GM23338 (cell line): ENCODE results near the gene GSG1L. TPM values are rescaled to one million over a fixed set of nuclear protein-coding genes. Genes with fewer than 3 reads are reported as not detected.
A peak's percentile ranks its signal among the peaks of the same experiment; 100 is the strongest.

Source experiments
- ATAC-seq: fragments of 200-7000 bp; cut with Tn5 transposase; 3 replicates; pipeline ENCODE4 v1.9.1; 2020
- DNase-seq: peaks from one replicate; pipeline ENCODE4 v3.0.0-alpha.2; 2015; ENCODE audit warnings: low spot score
- H2AFZ ChIP-seq: fragments of 200-600 bp; sonication (generic); 2 replicates; pipeline ENCODE4 v1.8.0; 2016; ENCODE audit warnings: antibody characterized with exemption, mild to moderate bottlenecking, moderate library complexity
- H3F3A ChIP-seq: fragments of 200-600 bp; sonication (generic); replicated peaks from 2 replicates; pipeline ENCODE4 v1.8.0; 2017; ENCODE audit warnings: antibody characterized with exemption, mixed run types, low read depth
- H3K27ac ChIP-seq: fragments of 200-600 bp; sonication (generic); 2 replicates; pipeline ENCODE4 v1.6.1; 2016; ENCODE audit warnings: low read depth
- H3K27me3 ChIP-seq: fragments of 200-600 bp; sonication (generic); 2 replicates; pipeline ENCODE4 v1.8.0; 2016; ENCODE audit warnings: mild to moderate bottlenecking, mixed run types, moderate library complexity; ENCODE audit not compliant: insufficient read depth
- H3K36me3 ChIP-seq: fragments of 200-600 bp; sonication (generic); 2 replicates; pipeline ENCODE4 v1.8.0; 2016; ENCODE audit warnings: mild to moderate bottlenecking; ENCODE audit not compliant: insufficient read depth
- H3K4me1 ChIP-seq: fragments of 200-600 bp; sonication (generic); 2 replicates; pipeline ENCODE4 v1.8.0; 2016; ENCODE audit warnings: mild to moderate bottlenecking, moderate library complexity; ENCODE audit not compliant: insufficient read depth
- H3K4me2 ChIP-seq: fragments of 200-600 bp; sonication (generic); 2 replicates; pipeline ENCODE4 v1.7.1; 2017; ENCODE audit warnings: mixed run types
- H3K4me3 ChIP-seq: fragments of 200-600 bp; sonication (generic); 2 replicates; pipeline ENCODE4 v1.6.1; 2016; ENCODE audit warnings: mixed run types
- H3K79me2 ChIP-seq: fragments of 200-600 bp; sonication (generic); replicated peaks from 2 replicates; pipeline ENCODE4 v1.8.0; 2017; ENCODE audit warnings: mild to moderate bottlenecking; ENCODE audit not compliant: insufficient read depth
- H3K9me2 ChIP-seq: fragments of 200-600 bp; sonication (generic); 2 replicates; pipeline ENCODE4 v1.8.0; 2017; ENCODE audit not compliant: insufficient read depth
- H4K20me1 ChIP-seq: fragments of 200-600 bp; sonication (generic); replicated peaks from 2 replicates; pipeline ENCODE4 v1.8.0; 2017; ENCODE audit warnings: mild to moderate bottlenecking; ENCODE audit not compliant: insufficient read depth
- H3K27ac Mint-ChIP-seq: 2 replicates; pipeline ENCODE4 v1.8.0; 2020; ENCODE audit warnings: inconsistent platforms, mild to moderate bottlenecking, moderate library complexity, mixed read lengths
- H3K27me3 Mint-ChIP-seq: 3 replicates; pipeline ENCODE4 v1.8.0; 2022; ENCODE audit warnings: low read depth, mild to moderate bottlenecking, moderate library complexity, mixed read lengths, inconsistent platforms; ENCODE audit not compliant: insufficient read depth, poor library complexity
- H3K36me3 Mint-ChIP-seq: 3 replicates; pipeline ENCODE4 v1.8.0; 2021; ENCODE audit warnings: low read depth, mild to moderate bottlenecking, inconsistent platforms, moderate library complexity, mixed read lengths
- H3K4me1 Mint-ChIP-seq: 3 replicates; pipeline ENCODE4 v1.8.0; 2020; ENCODE audit warnings: mild to moderate bottlenecking, inconsistent platforms, mixed read lengths
- H3K4me3 Mint-ChIP-seq: 3 replicates; pipeline ENCODE4 v1.8.0; 2021; ENCODE audit warnings: moderate library complexity, mild to moderate bottlenecking, inconsistent platforms, mixed read lengths
- H3K9me3 Mint-ChIP-seq: 3 replicates; pipeline ENCODE4 v1.8.0; 2020; ENCODE audit warnings: moderate library complexity, mild to moderate bottlenecking, inconsistent platforms, mixed read lengths
- ETS1 ChIP-seq: IDR thresholded peaks from 2 replicates; pipeline ENCODE4 v1.6.1; 2016; ENCODE audit warnings: antibody characterized with exemption
- EZH2phosphoT487 ChIP-seq: fragments of 200-600 bp; sonication (generic); IDR thresholded peaks from one replicate; pipeline ENCODE4 v1.8.1; 2018; ENCODE audit warnings: antibody characterized with exemption; ENCODE audit not compliant: unreplicated experiment
- JUNB ChIP-seq: IDR thresholded peaks from one replicate; pipeline ENCODE4 v1.6.1; 2016; ENCODE audit warnings: antibody characterized with exemption; ENCODE audit not compliant: unreplicated experiment
- POLR2AphosphoS5 ChIP-seq: IDR thresholded peaks from 2 replicates; pipeline ENCODE4 v1.6.1; 2016; ENCODE audit warnings: antibody characterized with exemption, low read depth
- STAT1 ChIP-seq: IDR thresholded peaks from one replicate; pipeline ENCODE4 v1.6.1; 2016; ENCODE audit warnings: antibody characterized with exemption; ENCODE audit not compliant: unreplicated experiment
- ZNF114 ChIP-seq: fragments of 250-450 bp; sonication (Bioruptor Pico); IDR thresholded peaks from 2 replicates; pipeline ENCODE4 v1.5.0; 2020; ENCODE audit warnings: mild to moderate bottlenecking, moderate library complexity
- polyA plus RNA-seq: library from polyadenylated mRNA; unstranded; fragments of >200 nt; fragmentation: Nextera tagmentation; extraction: Ambion mirVana; gene quantifications from 2 replicates; pipeline ENCODE4 v1.2.1, GENCODE V29; 2016
- total RNA-seq: library from RNA; depleted of rRNA; stranded (reverse); fragments of >200 nt; shearing (Covaris generic); gene quantifications from 2 replicates; pipeline ENCODE4 v1.2.3, GENCODE V29; 2014
- TF ChIP-seq, protein P1 (sequence below): fragments of 250-450 bp; sonication (Bioruptor Pico); IDR thresholded peaks from 2 replicates; pipeline ENCODE4 v1.5.0; 2020; ENCODE audit warnings: mild to moderate bottlenecking, moderate library complexity
- TF ChIP-seq, protein P2 (sequence below): IDR thresholded peaks from one replicate; pipeline ENCODE4 v1.6.1; 2018; ENCODE audit warnings: antibody characterized with exemption; ENCODE audit not compliant: unreplicated experiment
- TF ChIP-seq, protein P3 (sequence below), 2 experiments: fragments of 200-600 bp in 1 of 2; sonication (generic) in 1 of 2; conservative IDR thresholded peaks; 2 replicates each; pipeline versions ENCODE4 v1.5.1 to v1.6.1; 2016 to 2017; ENCODE audit warnings: antibody characterized with exemption in 2 of 2, low read depth in 2 of 2, mild to moderate bottlenecking in 2 of 2, moderate library complexity in 1 of 2

Gene GSG1L
- total and polyA plus RNA-seq, 2 experiments from 2014 or later = 0.36 to 0.63 TPM

GRCh38 chr16:27853651-27854050 is 209.9 kb downstream of the GSG1L start:
- ATAC-seq (no peak), DNase-seq (no peak)
- H3F3A ChIP-seq = no peaks in the 10 kb centered on the region
- H4K20me1 ChIP-seq = no peaks in the 10 kb centered on the region
- H2AFZ ChIP-seq = 0 out of 2 replicates have a peak overlapping the region, but pooled peaks have one; percentile 69
- no peak overlapping the region for H3K4me3 Mint-ChIP-seq
- H3K4me2 ChIP-seq = no peak overlapping the region
- H3K36me3 ChIP-seq = no peaks in the 10 kb centered on the region
- no peaks in the 10 kb centered on the region for H3K9me2 ChIP-seq
- H3K9me3 Mint-ChIP-seq = no peaks in the 10 kb centered on the region; the same call in 1 of the 3 replicates
- H3K79me2 ChIP-seq = no peaks in the 10 kb centered on the region
- H3K4me1 ChIP-seq = peaks cover 9% of the 10 kb centered on the region; the same call in 1 of the 2 replicates
- H3K27me3 Mint-ChIP-seq = peaks cover 10% of the 10 kb centered on the region
- H3K27ac Mint-ChIP-seq = no peak overlapping the region
- H3K36me3 Mint-ChIP-seq = no peaks in the 10 kb centered on the region; the same call in 2 of the 3 replicates
- H3K4me1 Mint-ChIP-seq = peaks cover 12% of the 10 kb centered on the region
- TF ChIP-seq, protein P1, sequence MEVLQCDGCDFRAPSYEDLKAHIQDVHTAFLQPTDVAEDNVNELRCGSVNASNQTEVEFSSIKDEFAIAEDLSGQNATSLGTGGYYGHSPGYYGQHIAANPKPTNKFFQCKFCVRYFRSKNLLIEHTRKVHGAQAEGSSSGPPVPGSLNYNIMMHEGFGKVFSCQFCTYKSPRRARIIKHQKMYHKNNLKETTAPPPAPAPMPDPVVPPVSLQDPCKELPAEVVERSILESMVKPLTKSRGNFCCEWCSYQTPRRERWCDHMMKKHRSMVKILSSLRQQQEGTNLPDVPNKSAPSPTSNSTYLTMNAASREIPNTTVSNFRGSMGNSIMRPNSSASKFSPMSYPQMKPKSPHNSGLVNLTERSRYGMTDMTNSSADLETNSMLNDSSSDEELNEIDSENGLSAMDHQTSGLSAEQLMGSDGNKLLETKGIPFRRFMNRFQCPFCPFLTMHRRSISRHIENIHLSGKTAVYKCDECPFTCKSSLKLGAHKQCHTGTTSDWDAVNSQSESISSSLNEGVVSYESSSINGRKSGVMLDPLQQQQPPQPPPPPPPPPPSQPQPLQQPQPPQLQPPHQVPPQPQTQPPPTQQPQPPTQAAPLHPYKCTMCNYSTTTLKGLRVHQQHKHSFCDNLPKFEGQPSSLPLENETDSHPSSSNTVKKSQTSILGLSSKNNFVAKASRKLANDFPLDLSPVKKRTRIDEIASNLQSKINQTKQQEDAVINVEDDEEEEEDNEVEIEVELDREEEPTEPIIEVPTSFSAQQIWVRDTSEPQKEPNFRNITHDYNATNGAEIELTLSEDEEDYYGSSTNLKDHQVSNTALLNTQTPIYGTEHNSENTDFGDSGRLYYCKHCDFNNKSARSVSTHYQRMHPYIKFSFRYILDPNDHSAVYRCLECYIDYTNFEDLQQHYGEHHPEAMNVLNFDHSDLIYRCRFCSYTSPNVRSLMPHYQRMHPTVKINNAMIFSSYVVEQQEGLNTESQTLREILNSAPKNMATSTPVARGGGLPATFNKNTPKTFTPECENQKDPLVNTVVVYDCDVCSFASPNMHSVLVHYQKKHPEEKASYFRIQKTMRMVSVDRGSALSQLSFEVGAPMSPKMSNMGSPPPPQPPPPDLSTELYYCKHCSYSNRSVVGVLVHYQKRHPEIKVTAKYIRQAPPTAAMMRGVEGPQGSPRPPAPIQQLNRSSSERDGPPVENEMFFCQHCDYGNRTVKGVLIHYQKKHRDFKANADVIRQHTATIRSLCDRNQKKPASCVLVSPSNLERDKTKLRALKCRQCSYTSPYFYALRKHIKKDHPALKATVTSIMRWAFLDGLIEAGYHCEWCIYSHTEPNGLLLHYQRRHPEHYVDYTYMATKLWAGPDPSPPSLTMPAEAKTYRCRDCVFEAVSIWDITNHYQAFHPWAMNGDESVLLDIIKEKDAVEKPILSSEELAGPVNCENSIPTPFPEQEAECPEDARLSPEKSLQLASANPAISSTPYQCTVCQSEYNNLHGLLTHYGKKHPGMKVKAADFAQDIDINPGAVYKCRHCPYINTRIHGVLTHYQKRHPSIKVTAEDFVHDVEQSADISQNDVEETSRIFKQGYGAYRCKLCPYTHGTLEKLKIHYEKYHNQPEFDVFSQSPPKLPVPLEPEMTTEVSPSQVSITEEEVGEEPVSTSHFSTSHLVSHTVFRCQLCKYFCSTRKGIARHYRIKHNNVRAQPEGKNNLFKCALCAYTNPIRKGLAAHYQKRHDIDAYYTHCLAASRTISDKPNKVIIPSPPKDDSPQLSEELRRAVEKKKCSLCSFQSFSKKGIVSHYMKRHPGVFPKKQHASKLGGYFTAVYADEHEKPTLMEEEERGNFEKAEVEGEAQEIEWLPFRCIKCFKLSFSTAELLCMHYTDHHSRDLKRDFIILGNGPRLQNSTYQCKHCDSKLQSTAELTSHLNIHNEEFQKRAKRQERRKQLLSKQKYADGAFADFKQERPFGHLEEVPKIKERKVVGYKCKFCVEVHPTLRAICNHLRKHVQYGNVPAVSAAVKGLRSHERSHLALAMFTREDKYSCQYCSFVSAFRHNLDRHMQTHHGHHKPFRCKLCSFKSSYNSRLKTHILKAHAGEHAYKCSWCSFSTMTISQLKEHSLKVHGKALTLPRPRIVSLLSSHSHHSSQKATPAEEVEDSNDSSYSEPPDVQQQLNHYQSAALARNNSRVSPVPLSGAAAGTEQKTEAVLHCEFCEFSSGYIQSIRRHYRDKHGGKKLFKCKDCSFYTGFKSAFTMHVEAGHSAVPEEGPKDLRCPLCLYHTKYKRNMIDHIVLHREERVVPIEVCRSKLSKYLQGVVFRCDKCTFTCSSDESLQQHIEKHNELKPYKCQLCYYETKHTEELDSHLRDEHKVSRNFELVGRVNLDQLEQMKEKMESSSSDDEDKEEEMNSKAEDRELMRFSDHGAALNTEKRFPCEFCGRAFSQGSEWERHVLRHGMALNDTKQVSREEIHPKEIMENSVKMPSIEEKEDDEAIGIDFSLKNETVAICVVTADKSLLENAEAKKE (CRISPR knock-in tag) = no peak
- no peak for TF ChIP-seq STAT1
- no peak for TF ChIP-seq POLR2AphosphoS5
- H3K27me3 ChIP-seq = no peaks in the 10 kb centered on the region
- no peak overlapping the region for H3K4me3 ChIP-seq
- no peak overlapping the region for H3K27ac ChIP-seq

DNA sequence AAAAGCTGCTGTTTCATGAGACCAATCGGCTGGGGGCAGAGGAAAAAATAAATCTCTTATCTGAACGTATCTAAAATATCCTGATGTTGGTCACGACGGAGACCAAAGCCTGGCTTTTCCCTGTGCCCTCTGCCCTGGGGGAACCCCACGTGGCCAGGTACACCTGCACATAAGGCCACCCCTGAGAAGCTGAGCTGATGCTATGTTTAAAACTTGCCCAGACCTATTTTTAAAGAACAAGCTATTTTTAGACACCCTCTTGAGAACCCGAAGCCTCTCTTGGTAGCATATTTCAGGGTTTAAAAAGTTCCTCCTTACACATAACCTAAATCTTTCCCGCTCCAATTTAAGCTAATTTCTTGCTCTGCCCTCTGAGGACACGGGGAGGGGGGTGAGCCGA is 210.4 kb downstream of the GSG1L start:
- Histone ChIP-seq H2AFZ (no peak overlapping the region), H3F3A (no peaks in the 10 kb centered on the region), H3K79me2 (no peaks in the 10 kb centered on the region), H3K27me3 (no peaks in the 10 kb centered on the region), H3K36me3 (no peaks in the 10 kb centered on the region), H4K20me1 (no peaks in the 10 kb centered on the region), H3K27ac (no peak overlapping the region), H3K4me1 (peaks cover 9% of the 10 kb centered on the region; the same call in 1 of the 2 replicates), H3K9me2 (no peaks in the 10 kb centered on the region), H3K4me2 (no peak overlapping the region), H3K4me3 (no peak overlapping the region)
- Mint-ChIP-seq H3K4me1 (peaks cover 16% of the 10 kb centered on the region), H3K9me3 (no peaks in the 10 kb centered on the region; the same call in 2 of the 3 replicates), H3K27me3 (peaks cover 10% of the 10 kb centered on the region), H3K27ac (no peak overlapping the region), H3K36me3 (no peaks in the 10 kb centered on the region; the same call in 2 of the 3 replicates), H3K4me3 (no peak overlapping the region)
- ATAC-seq (no peak), DNase-seq (no peak)
- TF ChIP-seq, protein P2, sequence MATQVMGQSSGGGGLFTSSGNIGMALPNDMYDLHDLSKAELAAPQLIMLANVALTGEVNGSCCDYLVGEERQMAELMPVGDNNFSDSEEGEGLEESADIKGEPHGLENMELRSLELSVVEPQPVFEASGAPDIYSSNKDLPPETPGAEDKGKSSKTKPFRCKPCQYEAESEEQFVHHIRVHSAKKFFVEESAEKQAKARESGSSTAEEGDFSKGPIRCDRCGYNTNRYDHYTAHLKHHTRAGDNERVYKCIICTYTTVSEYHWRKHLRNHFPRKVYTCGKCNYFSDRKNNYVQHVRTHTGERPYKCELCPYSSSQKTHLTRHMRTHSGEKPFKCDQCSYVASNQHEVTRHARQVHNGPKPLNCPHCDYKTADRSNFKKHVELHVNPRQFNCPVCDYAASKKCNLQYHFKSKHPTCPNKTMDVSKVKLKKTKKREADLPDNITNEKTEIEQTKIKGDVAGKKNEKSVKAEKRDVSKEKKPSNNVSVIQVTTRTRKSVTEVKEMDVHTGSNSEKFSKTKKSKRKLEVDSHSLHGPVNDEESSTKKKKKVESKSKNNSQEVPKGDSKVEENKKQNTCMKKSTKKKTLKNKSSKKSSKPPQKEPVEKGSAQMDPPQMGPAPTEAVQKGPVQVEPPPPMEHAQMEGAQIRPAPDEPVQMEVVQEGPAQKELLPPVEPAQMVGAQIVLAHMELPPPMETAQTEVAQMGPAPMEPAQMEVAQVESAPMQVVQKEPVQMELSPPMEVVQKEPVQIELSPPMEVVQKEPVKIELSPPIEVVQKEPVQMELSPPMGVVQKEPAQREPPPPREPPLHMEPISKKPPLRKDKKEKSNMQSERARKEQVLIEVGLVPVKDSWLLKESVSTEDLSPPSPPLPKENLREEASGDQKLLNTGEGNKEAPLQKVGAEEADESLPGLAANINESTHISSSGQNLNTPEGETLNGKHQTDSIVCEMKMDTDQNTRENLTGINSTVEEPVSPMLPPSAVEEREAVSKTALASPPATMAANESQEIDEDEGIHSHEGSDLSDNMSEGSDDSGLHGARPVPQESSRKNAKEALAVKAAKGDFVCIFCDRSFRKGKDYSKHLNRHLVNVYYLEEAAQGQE = no peak
- TF ChIP-seq ETS1 = no peak
- TF ChIP-seq EZH2phosphoT487 = no peak
- no peak for TF ChIP-seq JUNB
- TF ChIP-seq ZNF114 = no peak
- TF ChIP-seq POLR2AphosphoS5 = no peak
- TF ChIP-seq, protein P3, sequence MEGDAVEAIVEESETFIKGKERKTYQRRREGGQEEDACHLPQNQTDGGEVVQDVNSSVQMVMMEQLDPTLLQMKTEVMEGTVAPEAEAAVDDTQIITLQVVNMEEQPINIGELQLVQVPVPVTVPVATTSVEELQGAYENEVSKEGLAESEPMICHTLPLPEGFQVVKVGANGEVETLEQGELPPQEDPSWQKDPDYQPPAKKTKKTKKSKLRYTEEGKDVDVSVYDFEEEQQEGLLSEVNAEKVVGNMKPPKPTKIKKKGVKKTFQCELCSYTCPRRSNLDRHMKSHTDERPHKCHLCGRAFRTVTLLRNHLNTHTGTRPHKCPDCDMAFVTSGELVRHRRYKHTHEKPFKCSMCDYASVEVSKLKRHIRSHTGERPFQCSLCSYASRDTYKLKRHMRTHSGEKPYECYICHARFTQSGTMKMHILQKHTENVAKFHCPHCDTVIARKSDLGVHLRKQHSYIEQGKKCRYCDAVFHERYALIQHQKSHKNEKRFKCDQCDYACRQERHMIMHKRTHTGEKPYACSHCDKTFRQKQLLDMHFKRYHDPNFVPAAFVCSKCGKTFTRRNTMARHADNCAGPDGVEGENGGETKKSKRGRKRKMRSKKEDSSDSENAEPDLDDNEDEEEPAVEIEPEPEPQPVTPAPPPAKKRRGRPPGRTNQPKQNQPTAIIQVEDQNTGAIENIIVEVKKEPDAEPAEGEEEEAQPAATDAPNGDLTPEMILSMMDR (conservative IDR thresholded peaks at IDR 0.05; ENCODE audit: low read depth in 2 of 2) = no peak
- TF ChIP-seq STAT1 = no peak
